Measurements from ENCODE around the gene NIN.

Gene NIN

GRCh38 chr14:50830932-50831725 lies at the start of gene NIN:
Gene NIN (minus strand): TSS chr14:50831162. CDS start chr14:50822056, 9,106 bp downstream.
- peak; percentile 59 for DNase-seq

GRCh38 chr14:50875359-50876070 lies 44.6 kb upstream of the NIN start:
- no peak for DNase-seq

- DNase-seq: peak; percentile 27
Observed at GRCh38 chr14:50874757-50875156, 43.8 kb upstream of the NIN start.

- DNase-seq: no peak
Observed at GRCh38 chr14:50871914-50872732, 41.2 kb upstream of the NIN start, which contains the start of gene ABHD12B. Gene ABHD12B (plus strand): TSS chr14:50872053. CDS start chr14:50872175, 122 bp downstream.

- no peak for DNase-seq
Observed at GRCh38 chr14:50871228-50871627, 40.3 kb upstream of the NIN start.

- no peak for DNase-seq
Observed at GRCh38 chr14:50865391-50866076, 34.6 kb upstream of the NIN start.

- DNase-seq: no peak
Observed at GRCh38 chr14:50864946-50865345, 34.0 kb upstream of the NIN start.

- no peak for DNase-seq
Observed at GRCh38 chr14:50864237-50864636, 33.3 kb upstream of the NIN start.

GRCh38 chr14:50862036-50862570 lies 31.1 kb upstream of the NIN start:
- DNase-seq: no peak

GRCh38 chr14:50860478-50861086 lies 29.6 kb upstream of the NIN start:
- peak; percentile 94 for DNase-seq

- no peak for DNase-seq
Observed at GRCh38 chr14:50859296-50859624, 28.3 kb upstream of the NIN start.

- no peak for DNase-seq
Observed at GRCh38 chr14:50856660-50857059, 25.7 kb upstream of the NIN start.

GRCh38 chr14:50855558-50855957 lies 24.6 kb upstream of the NIN start:
- DNase-seq: no peak

- no peak for DNase-seq
Observed at GRCh38 chr14:50854521-50854920, 23.6 kb upstream of the NIN start.

- no peak for DNase-seq
Observed at GRCh38 chr14:50853891-50854290, 22.9 kb upstream of the NIN start.

GRCh38 chr14:50846226-50846880 lies 15.4 kb upstream of the NIN start:
- no peak for DNase-seq

- DNase-seq: no peak
Observed at GRCh38 chr14:50845166-50845565, 14.2 kb upstream of the NIN start.

GRCh38 chr14:50844391-50844790 lies 13.4 kb upstream of the NIN start:
- no peak for DNase-seq

GRCh38 chr14:50839691-50840090 lies 8.7 kb upstream of the NIN start:
- DNase-seq: no peak

GRCh38 chr14:50839048-50839447 lies 8.1 kb upstream of the NIN start:
- DNase-seq: no peak

- DNase-seq: no peak
Observed at GRCh38 chr14:50837850-50838470, 7.0 kb upstream of the NIN start.

Measured in NCI-H748 treated with DMSO at 0.1 percent for 48 hours (cell line).